SK-N-SH (cell line): ENCODE results near the gene CALCB. TPM values are rescaled to one million over a fixed set of nuclear protein-coding genes. Genes with fewer than 3 reads are reported as not detected.

Experiments
- CTCF ChIA-PET: fragments of 300-600, 350-600 bp; formaldehyde crosslinking; extraction: SDS; loops from one replicate; lab custom pipeline; 2021; lab: Yijun Ruan, JAX
- POLR2A ChIA-PET: fragments of 350-600 bp; sonication (Branson Sonifier 250); formaldehyde crosslinking; extraction: SDS; loops from one replicate; lab custom pipeline; 2020; ENCODE audit warnings: antibody characterized with exemption, inconsistent platforms; lab: Yijun Ruan, JAX
- DNase-seq: peaks from one replicate; pipeline ENCODE4 v3.0.0; 2012
- H2AFZ ChIP-seq: fragments of 200-600 bp; sonication (generic); 2 replicates; pipeline ENCODE4 v1.8.1; 2016; ENCODE audit warnings: antibody characterized with exemption, mild to moderate bottlenecking, low read depth
- H3F3A ChIP-seq: fragments of 200-600 bp; sonication (generic); replicated peaks from 2 replicates; pipeline ENCODE3; 2016; ENCODE audit warnings: antibody characterized with exemption, mild to moderate bottlenecking; ENCODE audit not compliant: insufficient read depth
- H3K27ac ChIP-seq, 2 experiments: fragments of 200-500 bp in 1 of 2; fragments of 200-600 bp in 1 of 2; sonication (Bioruptor generic) in 1 of 2; sonication (generic), shearing (Covaris generic) in 1 of 2; 2 replicates each; pipeline versions ENCODE4 v1.5.1 to v1.6.1; 2014 to 2016; ENCODE audit warnings: low read depth in 2 of 2, inconsistent platforms in 1 of 2, low read length in 1 of 2, mild to moderate bottlenecking in 1 of 2, mixed read lengths in 1 of 2
- H3K27me3 ChIP-seq: fragments of 200-600 bp; sonication (generic), shearing (Covaris generic); 2 replicates; pipeline ENCODE4 v1.6.1; 2016; ENCODE audit warnings: mixed run types; ENCODE audit not compliant: insufficient read depth
- H3K36me3 ChIP-seq, 2 experiments: fragments of 200-500 bp in 1 of 2; fragments of 200-600 bp in 1 of 2; sonication (Bioruptor generic) in 1 of 2; sonication (generic) in 1 of 2; replicated peaks in 1 of 2; 2 replicates each; pipeline versions ENCODE3 to v1.5.1; 2014 to 2016; ENCODE audit warnings: low read length in 1 of 2, mild to moderate bottlenecking in 1 of 2; ENCODE audit not compliant: insufficient read depth in 2 of 2, control insufficient read depth in 1 of 2
- H3K4me1 ChIP-seq, 2 experiments: fragments of 200-500 bp in 1 of 2; fragments of 200-600 bp in 1 of 2; sonication (Bioruptor generic) in 1 of 2; sonication (generic), shearing (Covaris generic) in 1 of 2; 2 replicates each; pipeline versions ENCODE4 v1.5.1 to v1.6.1; 2014 to 2016; ENCODE audit warnings: low read depth in 1 of 2, low read length in 1 of 2, mixed run types in 1 of 2; ENCODE audit not compliant: insufficient read depth in 2 of 2, control insufficient read depth in 1 of 2
- H3K4me2 ChIP-seq: fragments of 200-600 bp; sonication (generic), shearing (Covaris generic); 2 replicates; pipeline ENCODE4 v1.6.1; 2017; ENCODE audit warnings: mixed run types
- H3K4me3 ChIP-seq, 2 experiments: fragments of 200-500 bp in 1 of 2; fragments of 200-600 bp in 1 of 2; sonication (Bioruptor generic) in 1 of 2; sonication (generic), shearing (Covaris generic) in 1 of 2; 2 replicates each; pipeline versions ENCODE4 v1.5.1 to v1.8.1; 2014 to 2016; ENCODE audit warnings: low read depth in 2 of 2, inconsistent platforms in 1 of 2, low read length in 1 of 2, mild to moderate bottlenecking in 1 of 2, mixed read lengths in 1 of 2, moderate library complexity in 1 of 2
- H3K79me2 ChIP-seq: fragments of 200-600 bp; sonication (generic); 2 replicates; pipeline ENCODE4 v1.8.1; 2017; ENCODE audit warnings: mild to moderate bottlenecking; ENCODE audit not compliant: insufficient read depth
- H3K9ac ChIP-seq: fragments of 200-600 bp; sonication (generic); 2 replicates; pipeline ENCODE4 v1.6.1; 2017; ENCODE audit warnings: mixed run types
- H3K9me2 ChIP-seq: fragments of 200-600 bp; sonication (generic); 2 replicates; pipeline ENCODE4 v1.6.1; 2017; ENCODE audit warnings: mixed run types
- H3K9me3 ChIP-seq: fragments of 200-600 bp; sonication (generic); 2 replicates; pipeline ENCODE4 v1.6.1; 2017; ENCODE audit warnings: mixed run types, mild to moderate bottlenecking, moderate library complexity
- H4K20me1 ChIP-seq: fragments of 200-600 bp; sonication (generic); 2 replicates; pipeline ENCODE4 v1.6.1; 2017; ENCODE audit warnings: mild to moderate bottlenecking, mixed run types; ENCODE audit not compliant: insufficient read depth
- CHD2 ChIP-seq: fragments of 150-350 bp; IDR thresholded peaks from 2 replicates; pipeline ENCODE4 v1.6.1; 2018; ENCODE audit warnings: low read length; ENCODE audit not compliant: partially characterized antibody
- CTCF ChIP-seq: fragments of 200-600 bp; sonication (generic); IDR thresholded peaks from 2 replicates; pipeline ENCODE4 v1.6.1; 2017; ENCODE audit warnings: antibody characterized with exemption, mild to moderate bottlenecking, moderate library complexity
- ELF1 ChIP-seq: IDR thresholded peaks from 2 replicates; pipeline ENCODE4 v1.4.0; 2012
- EZH2phosphoT487 ChIP-seq: fragments of 200-600 bp; sonication (generic); IDR thresholded peaks from 2 replicates; pipeline ENCODE4 v1.6.1; 2017; ENCODE audit warnings: low read depth, mixed run types, mild to moderate bottlenecking, antibody characterized with exemption, moderate library complexity, borderline replicate concordance
- FOSL2 ChIP-seq: IDR thresholded peaks from 2 replicates; pipeline ENCODE4 v1.4.0; 2012; ENCODE audit warnings: low read depth, mild to moderate bottlenecking, moderate library complexity, borderline replicate concordance
- FOXJ3 ChIP-seq: sonication (generic); formaldehyde crosslinking; IDR thresholded peaks from 2 replicates; pipeline ENCODE4 v1.5.1; 2020; ENCODE audit warnings: mild to moderate bottlenecking, missing genetic modification reagents
- FOXM1 ChIP-seq: IDR thresholded peaks from 2 replicates; pipeline ENCODE4 v1.4.0; 2012; ENCODE audit warnings: low read depth, mild to moderate bottlenecking
- GABPA ChIP-seq: IDR thresholded peaks from 2 replicates; pipeline ENCODE4 v1.4.0; 2012; ENCODE audit warnings: low read depth, mild to moderate bottlenecking
- GATA2 ChIP-seq: sonication (generic); formaldehyde crosslinking; IDR thresholded peaks from 2 replicates; pipeline ENCODE4 v1.5.0; 2020; ENCODE audit warnings: mild to moderate bottlenecking, missing genetic modification reagents
- MEF2A ChIP-seq: IDR thresholded peaks from 2 replicates; pipeline ENCODE4 v1.4.0; 2012; ENCODE audit warnings: low read depth, borderline replicate concordance
- REST ChIP-seq: IDR thresholded peaks from 2 replicates; pipeline ENCODE4 v1.6.1; 2012; ENCODE audit warnings: mild to moderate bottlenecking, low read depth, low read length, moderate library complexity
- TCF12 ChIP-seq: IDR thresholded peaks from 2 replicates; pipeline ENCODE4 v1.4.0; 2012
- TEAD4 ChIP-seq: IDR thresholded peaks from 2 replicates; pipeline ENCODE4 v1.4.0; 2012; ENCODE audit warnings: mild to moderate bottlenecking, borderline replicate concordance; ENCODE audit not compliant: insufficient read depth
- USF2 ChIP-seq: fragments of 150-350 bp; IDR thresholded peaks from 2 replicates; pipeline ENCODE4 v1.6.1; 2017; ENCODE audit warnings: antibody characterized with exemption, low read length, low read depth, borderline replicate concordance
- YY1 ChIP-seq: IDR thresholded peaks from 2 replicates; pipeline ENCODE4 v1.4.0; 2012; ENCODE audit warnings: low read depth, mild to moderate bottlenecking
- WGBS: methylation state at CpG from one replicate; pipeline ENCODE4 v1.1.6; 2017; ENCODE audit warnings: low lambda C conversion rate; 5-methylcytosine and 5-hydroxymethylcytosine counted together
- polyA plus RNA-seq, 3 experiments: library from polyadenylated mRNA; depleted of rRNA; stranded (reverse); fragments of >200 nt; gene quantifications; 2 replicates each; pipeline ENCODE4 v1.2.3, GENCODE V29; 2012

CALCB gene
- polyA plus RNA-seq, 1 of the 3 experiments (the other 2 are of a cell fraction) = 0.07 TPM

GRCh38 chr11:15114501-15115475 is 41.4 kb downstream of the CALCB start, which contains the start of gene INSC (continued):
- no peak for TF ChIP-seq TEAD4
- TF ChIP-seq FOXJ3 (CRISPR knock-in tag) = no peak
- no peak for TF ChIP-seq CHD2
- no peak for TF ChIP-seq GABPA

- ChIA-PET POLR2A (no interaction called here), CTCF (interaction anchor here (1.3 to 6.2 kb wide), 4 partner anchors 14 to 92 kb away, joined by 6 to 67 read pairs (median 15); no protein-coding TSS in a partner anchor)
- 64% methylated on average over 5 of the region's 5 CpGs for WGBS
These were observed 42.3 kb downstream of the CALCB start for GRCh38 chr11:15115686-15116085.

More at GRCh38 chr11:15115686-15116085, 42.3 kb downstream of the CALCB start:
- Histone ChIP-seq H3K9ac (no peak overlapping the region), H3K4me3 (no peak overlapping the region), H3K4me1 (peaks cover 0 to 7% of the 10 kb centered on the region in 2 experiments; a peak in 1 of 4 replicates), H2AFZ (no peak overlapping the region), H3K27me3 (no peaks in the 10 kb centered on the region; the same call in 1 of the 2 replicates), H4K20me1 (no peaks in the 10 kb centered on the region), H3K9me3 (no peaks in the 10 kb centered on the region), H3K4me2 (no peak overlapping the region), H3K79me2 (no peaks in the 10 kb centered on the region), H3K27ac (no peak overlapping the region), H3F3A (no peaks in the 10 kb centered on the region), H3K9me2 (no peaks in the 10 kb centered on the region), H3K36me3 (no peaks in the 10 kb centered on the region)
- no peak for DNase-seq
- TF ChIP-seq TCF12 = no peak
- no peak for TF ChIP-seq GATA2 (CRISPR knock-in tag)
- no peak for TF ChIP-seq MEF2A
- no peak for TF ChIP-seq EZH2phosphoT487
- no peak for TF ChIP-seq USF2
- TF ChIP-seq YY1 = no peak
- no peak for TF ChIP-seq REST
- no peak for TF ChIP-seq FOXM1
- TF ChIP-seq FOSL2 = no peak
- no peak for TF ChIP-seq ELF1
- TF ChIP-seq CTCF = no peak
